GM12878 (cell line): ENCODE data around the gene SLC47A2. TPM values are rescaled to one million over a fixed set of nuclear protein-coding genes. Genes with fewer than 3 reads are reported as not detected.

ENCODE experiments used
- ATAC-seq: fragments of 200-7000 bp; cut with Tn5 transposase; 3 replicates; pipeline ENCODE4 v1.9.1; 2020; ENCODE audit warnings: mild to moderate bottlenecking, moderate library complexity
- BruUV-seq: library from RNA; stranded (reverse); fragments of 400-500 nt; replicated peaks from 2 replicates; lab custom pipeline; 2021; lab: Mats Ljungman, UMichigan
- CTCF ChIA-PET: fragments of 300-600 bp; sonication (Branson Sonifier 250); formaldehyde crosslinking; extraction: SDS; loops from one replicate; lab custom pipeline; 2021; ENCODE audit warnings: inconsistent platforms; lab: Yijun Ruan, JAX
- POLR2A ChIA-PET: fragments of 350-600 bp; formaldehyde crosslinking; extraction: SDS; loops from one replicate; lab custom pipeline; 2021; ENCODE audit warnings: inconsistent platforms; lab: Charles Lee
- RAD21 ChIA-PET: fragments of 300-600 bp; sonication (Branson Sonifier 250); formaldehyde crosslinking; loops from one replicate; lab custom pipeline; 2023; ENCODE audit warnings: antibody characterized with exemption; ENCODE audit not compliant: unreplicated experiment; lab: Charles Lee
- SMC1A ChIA-PET: fragments of 300-600 bp; sonication (Branson Sonifier 250); formaldehyde crosslinking; loops from one replicate; lab custom pipeline; 2023; ENCODE audit not compliant: unreplicated experiment, uncharacterized antibody; lab: Charles Lee
- DNase-seq: peaks from one replicate; pipeline ENCODE4 v3.0.0-alpha.2; 2011; ENCODE audit warnings: low read depth, low spot score
- FAIRE-seq: peaks from 3 replicates; lab custom pipeline; 2011; peaks lifted over from hg19 to GRCh38; lab: Jason Lieb, UNC
- H2AFZ ChIP-seq: 2 replicates; pipeline ENCODE4 v1.6.0; 2011; ENCODE audit warnings: low read depth, low read length, control low read depth; ENCODE audit not compliant: control insufficient read depth
- H3K27ac ChIP-seq: 2 replicates; pipeline ENCODE4 v1.5.1; 2011; ENCODE audit warnings: control low read depth; ENCODE audit not compliant: control insufficient read depth, insufficient read depth
- H3K27me3 ChIP-seq, 2 experiments: replicated peaks in 1 of 2; 2 replicates each; pipeline versions ENCODE4 v1.6.0 to v1.6.1; 2011; ENCODE audit warnings: low read length in 1 of 2; ENCODE audit not compliant: control insufficient read depth in 2 of 2, insufficient read depth in 2 of 2
- H3K36me3 ChIP-seq, 2 experiments: 2 replicates each; pipeline ENCODE4 v1.5.1; 2011; ENCODE audit warnings: low read length in 1 of 2; ENCODE audit not compliant: control insufficient read depth in 2 of 2, insufficient read depth in 2 of 2
- H3K4me1 ChIP-seq: 2 replicates; pipeline ENCODE4 v1.6.1; 2011; ENCODE audit warnings: mild to moderate bottlenecking, low read length, moderate library complexity, mixed read lengths; ENCODE audit not compliant: control insufficient read depth, insufficient read depth
- H3K4me2 ChIP-seq: 2 replicates; pipeline ENCODE4 v1.6.0; 2011; ENCODE audit warnings: control low read depth; ENCODE audit not compliant: control insufficient read depth, insufficient read depth
- H3K4me3 ChIP-seq: fragments of 200-600 bp; sonication (generic); 2 replicates; pipeline ENCODE4 v1.5.1; 2016
- H3K79me2 ChIP-seq: 2 replicates; pipeline ENCODE4 v1.6.0; 2011; ENCODE audit warnings: low read length; ENCODE audit not compliant: control insufficient read depth, insufficient read depth
- H3K9ac ChIP-seq: 2 replicates; pipeline ENCODE4 v1.8.0; 2011; ENCODE audit warnings: low read length, control low read depth, mixed read lengths; ENCODE audit not compliant: control insufficient read depth, insufficient read depth
- H3K9me3 ChIP-seq: replicated peaks from 3 replicates; pipeline ENCODE4 v1.5.1; 2011; ENCODE audit warnings: mild to moderate bottlenecking, low read length; ENCODE audit not compliant: control insufficient read depth, insufficient read depth
- H4K20me1 ChIP-seq: 2 replicates; pipeline ENCODE4 v1.6.0; 2011; ENCODE audit not compliant: control insufficient read depth, insufficient read depth
- CTCF ChIP-seq, 3 experiments: IDR thresholded peaks in 2 of 3; conservative IDR thresholded peaks in 1 of 3; 2 replicates each; pipeline ENCODE4 v1.5.1; 2011; ENCODE audit warnings: low read depth in 3 of 3, low read length in 3 of 3, mild to moderate bottlenecking in 3 of 3, control low read depth in 2 of 3, moderate library complexity in 2 of 3, inconsistent platforms in 1 of 3, mixed read lengths in 1 of 3; ENCODE audit not compliant: control insufficient read depth in 2 of 3, insufficient read depth in 1 of 3; ENCODE audit errors: extremely low read depth in 1 of 3
- E2F4 ChIP-seq: IDR thresholded peaks from 2 replicates; pipeline ENCODE4 v1.6.1; 2012; ENCODE audit warnings: low read depth, low read length, improper control_type of control experiment
- FOS ChIP-seq: IDR thresholded peaks from 3 replicates; pipeline ENCODE4 v1.6.1; 2011; ENCODE audit warnings: borderline replicate concordance; ENCODE audit not compliant: insufficient read length; ENCODE audit errors: extremely low read depth
- FOXK2 ChIP-seq: fragments of 450-650 bp; IDR thresholded peaks from 2 replicates; pipeline ENCODE4 v1.6.1; 2017; ENCODE audit warnings: mild to moderate bottlenecking, moderate library complexity
- IKZF1 ChIP-seq: fragments of 450-650 bp; conservative IDR thresholded peaks from 2 replicates; pipeline ENCODE4 v1.6.1; 2017; ENCODE audit warnings: antibody characterized with exemption, mild to moderate bottlenecking
- NFXL1 ChIP-seq: fragments of 450-650 bp; IDR thresholded peaks from 2 replicates; pipeline ENCODE4 v1.6.1; 2017; ENCODE audit warnings: antibody characterized with exemption, mild to moderate bottlenecking, borderline replicate concordance
- RAD21 ChIP-seq: IDR thresholded peaks from 2 replicates; pipeline ENCODE4 v1.6.1; 2011; ENCODE audit warnings: mild to moderate bottlenecking, low read depth, low read length, moderate library complexity; ENCODE audit not compliant: insufficient read depth
- SIX5 ChIP-seq: IDR thresholded peaks from 2 replicates; pipeline ENCODE4 v1.6.1; 2011; ENCODE audit warnings: mild to moderate bottlenecking, low read depth, low read length, moderate library complexity; ENCODE audit not compliant: severe bottlenecking
- USF2 ChIP-seq: IDR thresholded peaks from 2 replicates; pipeline ENCODE4 v1.6.1; 2011; ENCODE audit warnings: low read depth, low read length, improper control_type of control experiment, borderline replicate concordance
- ZNF217 ChIP-seq: fragments of 450-650 bp; IDR thresholded peaks from 2 replicates; pipeline ENCODE4 v1.6.1; 2017; ENCODE audit warnings: antibody characterized with exemption, mild to moderate bottlenecking
- ZNF687 ChIP-seq: fragments of 450-650 bp; IDR thresholded peaks from 2 replicates; pipeline ENCODE4 v1.6.1; 2017; ENCODE audit warnings: mild to moderate bottlenecking, moderate library complexity
- ZSCAN29 ChIP-seq: fragments of 450-650 bp; IDR thresholded peaks from 2 replicates; pipeline ENCODE4 v1.6.1; 2017; ENCODE audit warnings: mild to moderate bottlenecking, moderate library complexity
- WGBS: methylation state at CpG from one replicate; pipeline ENCODE4 v1.1.6; 2016; ENCODE audit warnings: low lambda C conversion rate; ENCODE audit not compliant: insufficient replicate concordance, insufficient coverage; ENCODE audit errors: missing lambda C conversion rate; 5-methylcytosine and 5-hydroxymethylcytosine counted together
- in situ Hi-C: fragments of 300-500 bp; cut with MboI; formaldehyde crosslinking; loops from 9 replicates; pipeline ENCODE4 v1.14.3; 2018; ENCODE audit warnings: mixed read lengths
- intact Hi-C: fragments of 100-400 bp; cut with micrococcal nuclease; formaldehyde crosslinking; loops from one replicate; pipeline ENCODE4 v1.14.2; 2022; ENCODE audit not compliant: unreplicated experiment
- polyA plus RNA-seq, 11 experiments: library from polyadenylated mRNA; depleted of rRNA in 4 of 11; unstranded in 6 of 11; stranded (reverse) in 5 of 11; fragments of >200 nt; fragmentation: Nextera tagmentation in 4 of 11; fragmentation: Illumina TruSeq in 1 of 11; extraction: Ambion mirVana in 4 of 11; extraction: Trizol in 1 of 11; gene quantifications; 1 replicate in 1 of 11; 2 replicates in 10 of 11; pipeline versions ENCODE4 v1.2.1 to v1.2.3, GENCODE V29; 2011 to 2016; ENCODE audit warnings: inconsistent platforms in 2 of 11, missing spikeins in 2 of 11, low read depth in 1 of 11
- total RNA-seq, 4 experiments: library from RNA; depleted of rRNA in 3 of 4; stranded (reverse); fragments of >200 nt in 3 of 4; fragmentation: Illumina TruSeq in 1 of 4; extraction: Trizol in 1 of 4; gene quantifications; 2 replicates each; pipeline versions ENCODE4 v1.2.1 to v1.2.3, GENCODE V29; 2013 to 2021

SLC47A2 gene
- total and polyA plus RNA-seq, 10 of the 15 experiments (the other 5 are each of a cell fraction or from before 2014, with no cell fraction given) = not detected

- no peak for TF ChIP-seq CTCF (IDR thresholded peaks at IDR 0.05 in 2 of 3, conservative IDR thresholded peaks at IDR 0.05 in 1 of 3; ENCODE audit: control insufficient read depth in 2 of 3, extremely low read depth in 1 of 3, insufficient read depth in 1 of 3, low read depth in 3 of 3, low read length in 3 of 3)
These were observed 60.0 kb downstream of the SLC47A2 start (continued) for GRCh38 chr17:19656336-19656735.

- H3K9me3 ChIP-seq = no peaks in the 10 kb centered on the region; the same call in 2 of the 3 replicates
- ATAC-seq = no peak
- H3K4me1 ChIP-seq = no peaks in the 10 kb centered on the region; the same call in 1 of the 2 replicates
- no peak overlapping the region for H3K9ac ChIP-seq
- no peak overlapping the region for H3K27ac ChIP-seq
- BruUV-seq = no TSS peak
- H3K4me3 ChIP-seq = no peak overlapping the region
- ChIA-PET SMC1A (no interaction called here), RAD21 (no interaction called here), POLR2A (no interaction called here), CTCF (interaction anchor here (1.6 to 1.9 kb wide), 2 partner anchors 8 to 10 kb away, joined by 5 to 8 read pairs; no protein-coding TSS in a partner anchor)
- no peaks in the 10 kb centered on the region for H3K79me2 ChIP-seq
- no peak overlapping the region for H3K4me2 ChIP-seq
- in situ Hi-C loops = no loop called here
- H3K36me3 ChIP-seq = no peaks in the 10 kb centered on the region; a peak in 1 of 4 replicates
- no peak for FAIRE-seq
- DNase-seq = no peak
- no peak overlapping the region for H2AFZ ChIP-seq
- intact Hi-C loops = no loop called here
- no peaks in the 10 kb centered on the region for H4K20me1 ChIP-seq
- WGBS = 100% methylated on average over 4 of the region's 4 CpGs
- no peaks in the 10 kb centered on the region for H3K27me3 ChIP-seq
- no peak for TF ChIP-seq SIX5
- TF ChIP-seq IKZF1 = no peak
- no peak for TF ChIP-seq FOXK2
- TF ChIP-seq RAD21 = no peak
- no peak for TF ChIP-seq USF2
- TF ChIP-seq E2F4 = no peak
- TF ChIP-seq ZSCAN29 = no peak
- no peak for TF ChIP-seq ZNF687
- TF ChIP-seq NFXL1 = no peak
- no peak for TF ChIP-seq ZNF217
- TF ChIP-seq FOS = no peak
These were observed 61.5 kb downstream of the SLC47A2 start for GRCh38 chr17:19654896-19655295.
